Neural progenitor cell (in vitro differentiated cells): ENCODE measurements around the gene ANKS1B. TPM values are rescaled to one million over a fixed set of nuclear protein-coding genes. Genes with fewer than 3 reads are reported as not detected.
A peak's percentile ranks its signal among the peaks of the same experiment; 100 is the strongest.
"Not testable (repeated sequence)": the region's sequence is repeated elsewhere in the genome, so short reads cannot be mapped to it uniquely, and the experiment has no call there.

ENCODE experiments used
- DNase-seq: peaks from one replicate; pipeline ENCODE4 v3.0.0-alpha.2; 2016; ENCODE audit warnings: low spot score
- H2AFZ ChIP-seq: fragments of 200-600 bp; sonication (generic); replicated peaks from 2 replicates; pipeline ENCODE4 v1.6.1; 2016; ENCODE audit warnings: antibody characterized with exemption
- H3F3A ChIP-seq: fragments of 200-600 bp; sonication (generic); 2 replicates; pipeline ENCODE4 v1.6.1; 2016; ENCODE audit warnings: antibody characterized with exemption, low read depth
- H3K27ac ChIP-seq: fragments of 200-600 bp; sonication (generic); 2 replicates; pipeline ENCODE4 v1.5.1; 2016; ENCODE audit warnings: mild to moderate bottlenecking
- H3K27me3 ChIP-seq: fragments of 200-600 bp; sonication (generic); 2 replicates; pipeline ENCODE4 v1.6.1; 2016; ENCODE audit warnings: mild to moderate bottlenecking, moderate library complexity
- H3K36me3 ChIP-seq: fragments of 200-600 bp; sonication (generic); 2 replicates; pipeline ENCODE4 v1.5.1; 2016
- H3K4me1 ChIP-seq: fragments of 200-600 bp; sonication (generic); 2 replicates; pipeline ENCODE4 v1.6.1; 2016; ENCODE audit warnings: mixed run types
- H3K4me2 ChIP-seq: fragments of 200-600 bp; sonication (generic); 2 replicates; pipeline ENCODE4 v1.6.1; 2016
- H3K4me3 ChIP-seq: fragments of 200-600 bp; sonication (generic); 2 replicates; pipeline ENCODE4 v1.5.1; 2016
- H3K79me2 ChIP-seq: fragments of 200-600 bp; sonication (generic); 2 replicates; pipeline ENCODE4 v1.6.1; 2016; ENCODE audit warnings: low read depth
- H3K9ac ChIP-seq: fragments of 200-600 bp; sonication (generic); 2 replicates; pipeline ENCODE4 v1.6.1; 2016
- H3K9me3 ChIP-seq: fragments of 200-600 bp; sonication (generic); 2 replicates; pipeline ENCODE4 v1.5.1; 2016; ENCODE audit warnings: low read depth
- H4K20me1 ChIP-seq: fragments of 200-600 bp; sonication (generic); 2 replicates; pipeline ENCODE4 v1.6.1; 2016; ENCODE audit warnings: low read depth
- H3K27ac Mint-ChIP-seq: 3 replicates; pipeline ENCODE4 v1.8.0; 2021; ENCODE audit warnings: mixed read lengths
- H3K27me3 Mint-ChIP-seq: 2 replicates; pipeline ENCODE4 v1.8.0; 2022; ENCODE audit warnings: low read depth, mild to moderate bottlenecking, inconsistent platforms, moderate library complexity, mixed read lengths; ENCODE audit not compliant: insufficient read depth
- H3K36me3 Mint-ChIP-seq: 3 replicates; pipeline ENCODE4 v1.8.0; 2021; ENCODE audit warnings: mixed read lengths
- H3K4me1 Mint-ChIP-seq: 3 replicates; pipeline ENCODE4 v1.8.0; 2021; ENCODE audit warnings: mixed read lengths
- H3K4me3 Mint-ChIP-seq: 3 replicates; pipeline ENCODE4 v1.8.0; 2021; ENCODE audit warnings: mild to moderate bottlenecking, moderate library complexity, mixed read lengths
- H3K9me3 Mint-ChIP-seq: 3 replicates; pipeline ENCODE4 v1.8.0; 2020; ENCODE audit warnings: mixed read lengths
- CTCF ChIP-seq: fragments of 200-600 bp; sonication (generic); IDR thresholded peaks from 2 replicates; pipeline ENCODE4 v1.5.1; 2017; ENCODE audit warnings: antibody characterized with exemption, mild to moderate bottlenecking
- EZH2 ChIP-seq: fragments of 200-600 bp; sonication (generic); IDR thresholded peaks from 2 replicates; pipeline ENCODE4 v1.6.1; 2017; ENCODE audit warnings: antibody characterized with exemption, mild to moderate bottlenecking, moderate library complexity
- EZH2phosphoT487 ChIP-seq: fragments of 200-600 bp; sonication (generic); IDR thresholded peaks from 2 replicates; pipeline ENCODE4 v1.6.1; 2017; ENCODE audit warnings: antibody characterized with exemption
- total RNA-seq: library from RNA; depleted of rRNA; stranded (reverse); fragments of >200 nt; gene quantifications from 2 replicates; pipeline ENCODE4 v1.2.3, GENCODE V29; 2015; ENCODE audit warnings: low replicate concordance

ANKS1B gene
- total RNA-seq, 1 donor from 2014 or later = 7.9 TPM

GRCh38 chr12:98970210-98970609 is 1014.5 kb downstream of the ANKS1B start:
- H3K27ac Mint-ChIP-seq = no peak overlapping the region
- H3F3A ChIP-seq = no peaks in the 10 kb centered on the region
- no peak for TF ChIP-seq EZH2
- no peak for TF ChIP-seq CTCF
- TF ChIP-seq EZH2phosphoT487 = no peak
- H4K20me1 ChIP-seq = no peaks in the 10 kb centered on the region
- no peaks in the 10 kb centered on the region for H3K36me3 ChIP-seq
- H3K27me3 Mint-ChIP-seq = no peaks in the 10 kb centered on the region
- H3K9me3 Mint-ChIP-seq = no peaks in the 10 kb centered on the region
- H3K4me1 ChIP-seq = peaks cover 4% of the 10 kb centered on the region
- no peak overlapping the region for H3K9ac ChIP-seq
- H3K36me3 Mint-ChIP-seq = no peaks in the 10 kb centered on the region
- H3K27ac ChIP-seq = no peak overlapping the region
- no peaks in the 10 kb centered on the region for H3K9me3 ChIP-seq
- H3K4me3 Mint-ChIP-seq = no peak overlapping the region
- no peaks in the 10 kb centered on the region for H3K4me1 Mint-ChIP-seq
- H3K79me2 ChIP-seq = no peaks in the 10 kb centered on the region
- H3K27me3 ChIP-seq = no peaks in the 10 kb centered on the region
- H3K4me3 ChIP-seq = no peak overlapping the region
- no peak for DNase-seq
- no peak overlapping the region for H3K4me2 ChIP-seq
- no peak overlapping the region for H2AFZ ChIP-seq

DNA sequence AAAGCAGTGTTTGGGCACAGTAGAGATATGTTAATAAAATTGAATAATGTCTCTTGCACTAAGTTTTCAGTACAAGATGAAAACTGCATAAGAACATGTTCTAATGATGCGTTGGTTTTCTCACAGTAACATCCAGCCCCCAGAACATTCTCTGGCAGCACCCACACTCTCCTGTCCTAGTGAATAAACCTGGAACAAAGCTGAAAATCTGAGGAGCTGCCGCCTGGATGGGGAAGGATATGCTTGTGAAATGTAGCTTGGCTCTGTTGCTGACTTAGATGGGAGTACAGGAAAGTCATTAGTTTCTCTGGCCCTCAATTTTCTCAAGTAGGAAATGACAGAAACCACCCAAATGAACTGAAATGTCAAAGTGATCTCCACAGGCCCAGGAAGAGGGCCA is 1015.8 kb downstream of the ANKS1B start:
- Mint-ChIP-seq H3K9me3 (no peaks in the 10 kb centered on the region), H3K36me3 (no peaks in the 10 kb centered on the region), H3K4me3 (no peak overlapping the region), H3K4me1 (no peaks in the 10 kb centered on the region), H3K27me3 (no peaks in the 10 kb centered on the region), H3K27ac (no peak overlapping the region)
- no peak for DNase-seq
- Histone ChIP-seq H3K4me2 (no peak overlapping the region), H3F3A (no peaks in the 10 kb centered on the region), H3K27ac (no peak overlapping the region), H3K79me2 (no peaks in the 10 kb centered on the region), H4K20me1 (no peaks in the 10 kb centered on the region), H3K4me1 (peaks cover 4% of the 10 kb centered on the region), H3K36me3 (no peaks in the 10 kb centered on the region), H3K27me3 (no peaks in the 10 kb centered on the region), H3K4me3 (no peak overlapping the region), H3K9ac (no peak overlapping the region), H2AFZ (no peak overlapping the region), H3K9me3 (no peaks in the 10 kb centered on the region)
- TF ChIP-seq EZH2phosphoT487 (no peak), CTCF (no peak), EZH2 (no peak)

- H3K36me3 Mint-ChIP-seq, H3K9ac ChIP-seq, H3K27ac Mint-ChIP-seq, H3K4me1 ChIP-seq, H3F3A ChIP-seq, H3K27ac ChIP-seq, H3K4me3 Mint-ChIP-seq, H2AFZ ChIP-seq, H3K27me3 Mint-ChIP-seq, H3K9me3 ChIP-seq, H3K36me3 ChIP-seq, DNase-seq, H3K9me3 Mint-ChIP-seq, H3K4me3 ChIP-seq, H3K4me2 ChIP-seq, H3K79me2 ChIP-seq, H4K20me1 ChIP-seq, H3K27me3 ChIP-seq, H3K4me1 Mint-ChIP-seq: not testable (repeated sequence)
Observed at GRCh38 chr12:98957135-98957534, 1027.6 kb downstream of the ANKS1B start.

- no peak for TF ChIP-seq EZH2
- TF ChIP-seq CTCF = peak; percentile 55
- Histone ChIP-seq H3K79me2 (no peaks in the 10 kb centered on the region), H3K36me3 (no peaks in the 10 kb centered on the region), H4K20me1 (no peaks in the 10 kb centered on the region), H3K27ac (no peak overlapping the region), H3K4me2 (no peak overlapping the region), H3K4me1 (no peaks in the 10 kb centered on the region), H3K9me3 (no peaks in the 10 kb centered on the region), H2AFZ (peak overlapping the region; percentile 11), H3K4me3 (no peak overlapping the region), H3K27me3 (no peaks in the 10 kb centered on the region), H3K9ac (no peak overlapping the region), H3F3A (no peaks in the 10 kb centered on the region)
- Mint-ChIP-seq H3K36me3 (no peaks in the 10 kb centered on the region), H3K27ac (no peak overlapping the region), H3K27me3 (no peaks in the 10 kb centered on the region), H3K4me1 (peaks cover 10% of the 10 kb centered on the region), H3K9me3 (peaks cover 2% of the 10 kb centered on the region), H3K4me3 (no peak overlapping the region)
- peak; percentile 49 for DNase-seq
Observed at GRCh38 chr12:98955284-98955683, 1029.5 kb downstream of the ANKS1B start.
